Naive thymus-derived CD8-positive, alpha-beta T cell (primary cell): ENCODE results near the gene TRIM14. TPM values are rescaled to one million over a fixed set of nuclear protein-coding genes. Genes with fewer than 3 reads are reported as not detected.
"Not testable (repeated sequence)": the region's sequence is repeated elsewhere in the genome, so short reads cannot be mapped to it uniquely, and the experiment has no call there.

ENCODE experiments used
- ATAC-seq, 2 donors: fragments of 150-1000 bp; cut with Tn5 transposase in 1 of 2; sonication (Bioruptor Pico), chemical (Tn5 transposase) in 1 of 2; 1 replicate in 1 of 2; 2 replicates in 1 of 2; pipeline ENCODE4 v1.10.0; 2021; ENCODE audit warnings: mild to moderate bottlenecking in 2 of 2, moderate library complexity in 2 of 2
- POLR2A ChIA-PET: fragments of 350-600 bp; sonication (Branson Sonifier 250); formaldehyde crosslinking; loops from one replicate; lab custom pipeline; 2021; ENCODE audit warnings: antibody characterized with exemption; lab: Charles Lee
- DNase-seq, 10 donors: peaks; one replicate each; pipeline versions ENCODE4 v3.0.0 to v3.0.0-alpha.2; 2020 to 2022
- H3K27ac Mint-ChIP-seq, 10 donors: one replicate each; pipeline ENCODE4 v1.8.0; 2020 to 2022; ENCODE audit warnings: mild to moderate bottlenecking in 10 of 10, mixed read lengths in 10 of 10, moderate library complexity in 4 of 10, inconsistent platforms in 1 of 10
- H3K27me3 Mint-ChIP-seq, 5 donors: one replicate each; pipeline ENCODE4 v1.8.0; 2021 to 2022; ENCODE audit warnings: mixed read lengths in 5 of 5
- H3K36me3 Mint-ChIP-seq, 3 donors: one replicate each; pipeline ENCODE4 v1.8.0; 2020 to 2022; ENCODE audit warnings: mixed read lengths in 3 of 3, mild to moderate bottlenecking in 2 of 3, inconsistent platforms in 1 of 3
- H3K4me1 Mint-ChIP-seq, 4 donors: one replicate each; pipeline ENCODE4 v1.8.0; 2021 to 2022; ENCODE audit warnings: mixed read lengths in 4 of 4
- H3K4me3 Mint-ChIP-seq, 10 donors: one replicate each; pipeline ENCODE4 v1.8.0; 2020 to 2022; ENCODE audit warnings: mild to moderate bottlenecking in 10 of 10, mixed read lengths in 10 of 10, moderate library complexity in 6 of 10, inconsistent platforms in 1 of 10
- H3K9me3 Mint-ChIP-seq, 9 donors: one replicate each; pipeline ENCODE4 v1.8.0; 2020 to 2022; ENCODE audit warnings: mixed read lengths in 9 of 9, mild to moderate bottlenecking in 3 of 9, inconsistent platforms in 1 of 9, moderate library complexity in 1 of 9
- polyA plus RNA-seq, 3 donors: library from polyadenylated mRNA; unstranded; fragments of 300-500 nt; fragmentation: Illumina TruSeq; gene quantifications; one replicate each; pipeline ENCODE4 v1.2.3, GENCODE V29; 2021
- total RNA-seq, 8 experiments: library from RNA in 2 of 8; stranded (reverse) in 2 of 8; gene quantifications; one replicate each; pipeline ENCODE4 v1.2.3 and lab custom pipeline; 2021 to 2026

The TRIM14 gene
- total and polyA plus RNA-seq, 5 experiments from 2014 or later: 48.7 to 84.0 (median 76.9) TPM

GRCh38 chr9:98039607-98040017 is 79.4 kb downstream of the TRIM14 start:
- no peak overlapping the region for H3K4me3 Mint-ChIP-seq
- H3K27ac Mint-ChIP-seq: peak overlapping the region in 1 of 10 donors; percentile 69
- H3K9me3 Mint-ChIP-seq: no peaks in the 10 kb centered on the region
- POLR2A ChIA-PET: interaction anchor here (1.3 kb wide), 1 partner anchor 19 kb away, joined by 3 read pairs; no protein-coding TSS in a partner anchor
- no peak for ATAC-seq
- DNase-seq: no peak
- H3K27me3 Mint-ChIP-seq: peaks cover 0 to 14% (median 2%) of the 10 kb centered on the region in 5 donors
- H3K36me3 Mint-ChIP-seq: no peaks in the 10 kb centered on the region
- peaks cover 1 to 15% (median 4%) of the 10 kb centered on the region in 4 donors for H3K4me1 Mint-ChIP-seq

DNA sequence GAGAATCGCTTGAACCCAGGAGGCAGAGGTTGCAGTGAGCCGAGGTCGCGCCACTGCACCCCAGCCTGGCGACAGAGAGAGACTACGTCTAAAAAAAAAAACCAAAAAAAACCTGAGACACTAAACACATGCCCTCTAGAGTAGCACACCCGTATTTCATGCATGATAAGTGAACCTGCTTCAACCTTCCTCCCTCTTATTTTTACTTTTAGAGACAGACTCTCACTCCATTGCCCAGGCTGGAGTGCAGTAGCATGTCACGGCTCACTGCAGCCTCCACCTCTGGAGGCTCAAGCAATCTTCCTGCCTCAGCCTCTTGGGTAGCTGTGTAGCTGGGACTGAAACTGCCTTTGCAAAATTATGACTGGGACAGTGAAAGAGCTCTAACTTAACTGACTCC is 80.1 kb downstream of the TRIM14 start:
- H3K27me3 Mint-ChIP-seq: peaks cover 0 to 14% (median 2%) of the 10 kb centered on the region in 5 donors
- POLR2A ChIA-PET: interaction anchor here (1.3 to 1.4 kb wide), 2 partner anchors 18 to 116 kb away, joined by 3 to 4 read pairs; no protein-coding TSS in a partner anchor
- peak overlapping the region in 2 of 10 donors; percentile 41 to 71 for H3K27ac Mint-ChIP-seq
- DNase-seq (no peak), ATAC-seq (no peak)
- no peak overlapping the region for H3K4me3 Mint-ChIP-seq
- no peaks in the 10 kb centered on the region for H3K9me3 Mint-ChIP-seq
- H3K36me3 Mint-ChIP-seq: no peaks in the 10 kb centered on the region
- H3K4me1 Mint-ChIP-seq: peaks cover 3 to 15% (median 9%) of the 10 kb centered on the region in 4 donors

- no peak for DNase-seq
- POLR2A ChIA-PET: interaction anchor here (0.6 to 1.4 kb wide), 4 partner anchors 53 to 220 kb away, joined by 4 read pairs; partner anchors contain the start of gene ANP32B
- no peak for ATAC-seq
- Mint-ChIP-seq H3K27me3 (peaks cover 0 to 14% (median 2%) of the 10 kb centered on the region in 5 donors), H3K36me3 (no peaks in the 10 kb centered on the region), H3K9me3 (no peaks in the 10 kb centered on the region), H3K4me3 (no peak overlapping the region), H3K4me1 (peaks cover 3 to 11% (median 8%) of the 10 kb centered on the region in 4 donors), H3K27ac (no peak overlapping the region)
Observed at GRCh38 chr9:98037357-98037756, 81.7 kb downstream of the TRIM14 start.

DNA sequence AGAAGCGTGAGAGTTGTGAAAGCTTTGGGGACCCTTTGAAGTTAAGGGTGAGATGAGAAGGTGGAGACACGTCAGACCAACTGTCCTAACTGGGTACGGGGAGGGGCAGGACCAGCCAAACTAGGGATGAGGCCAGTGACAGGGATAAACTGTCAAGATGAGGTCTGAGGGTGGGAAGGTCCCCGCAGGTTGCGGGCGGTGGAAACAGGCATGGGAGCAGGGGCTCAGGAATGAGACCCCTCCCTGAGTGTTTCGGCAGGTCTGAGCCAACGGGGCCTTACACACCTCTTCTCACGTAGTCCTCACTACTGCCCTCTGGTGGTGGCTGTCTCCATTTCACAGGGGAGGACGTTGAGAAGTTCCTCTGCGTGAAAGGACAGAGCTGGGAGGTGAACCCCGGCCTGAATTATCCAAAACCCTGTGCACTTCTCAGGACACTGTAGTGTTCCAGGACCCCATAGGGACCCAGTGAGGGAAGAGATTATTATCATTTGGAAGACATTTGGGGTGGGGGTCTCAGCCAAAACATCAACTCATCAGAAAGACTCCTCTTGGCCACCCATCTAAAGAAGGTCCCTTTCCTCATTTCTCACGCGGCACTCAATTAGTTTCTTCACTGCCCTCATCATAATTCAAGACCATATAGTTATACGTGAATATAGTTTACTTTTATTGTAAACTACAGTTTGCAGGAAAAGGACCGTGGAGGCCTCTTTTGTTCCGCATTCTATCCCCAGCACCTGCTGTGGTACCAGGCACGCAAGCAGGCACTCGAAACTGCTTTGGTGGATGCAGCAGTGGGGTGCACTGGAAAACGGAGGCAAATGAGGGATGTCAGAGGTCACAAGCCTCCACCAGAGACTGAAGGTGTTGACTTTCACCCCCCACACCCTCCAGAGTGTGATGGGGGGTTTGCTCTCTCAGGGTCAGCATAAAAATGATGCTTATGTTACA is 84.2 kb downstream of the TRIM14 start:
- Mint-ChIP-seq H3K4me1 (peaks cover 3 to 11% (median 8%) of the 10 kb centered on the region in 4 donors), H3K4me3 (peak overlapping the region; percentile 16 to 58 (median 40)), H3K27ac (peak overlapping the region in 7 of 10 donors; percentile 48 to 88 (median 68)), H3K9me3 (no peaks in the 10 kb centered on the region), H3K36me3 (no peaks in the 10 kb centered on the region), H3K27me3 (peaks cover 0 to 3% (median 1%) of the 10 kb centered on the region in 5 donors)
- ATAC-seq: peak; percentile 100
- peak; percentile 76 to 95 (median 87) for DNase-seq
- POLR2A ChIA-PET: interaction anchor here (0.6 to 2.6 kb wide), 6 partner anchors 23 to 221 kb away, joined by 3 to 22 read pairs (median 4); partner anchors contain the start of genes ANP32B, TBC1D2 and TRMO

GRCh38 chr9:98031935-98032334 is 87.1 kb downstream of the TRIM14 start:
- peaks cover 3 to 11% (median 8%) of the 10 kb centered on the region in 4 donors for H3K4me1 Mint-ChIP-seq
- peaks cover 0 to 2% (median 0%) of the 10 kb centered on the region in 5 donors for H3K27me3 Mint-ChIP-seq
- DNase-seq (no peak), ATAC-seq (no peak)
- POLR2A ChIA-PET: interaction anchor here (0.7 kb wide), 1 partner anchor 88 kb away, joined by 3 read pairs; no protein-coding TSS in a partner anchor
- no peak overlapping the region for H3K4me3 Mint-ChIP-seq
- H3K27ac Mint-ChIP-seq: peak overlapping the region in 1 of 10 donors; percentile 28
- no peaks in the 10 kb centered on the region for H3K36me3 Mint-ChIP-seq
- H3K9me3 Mint-ChIP-seq: no peaks in the 10 kb centered on the region

DNA sequence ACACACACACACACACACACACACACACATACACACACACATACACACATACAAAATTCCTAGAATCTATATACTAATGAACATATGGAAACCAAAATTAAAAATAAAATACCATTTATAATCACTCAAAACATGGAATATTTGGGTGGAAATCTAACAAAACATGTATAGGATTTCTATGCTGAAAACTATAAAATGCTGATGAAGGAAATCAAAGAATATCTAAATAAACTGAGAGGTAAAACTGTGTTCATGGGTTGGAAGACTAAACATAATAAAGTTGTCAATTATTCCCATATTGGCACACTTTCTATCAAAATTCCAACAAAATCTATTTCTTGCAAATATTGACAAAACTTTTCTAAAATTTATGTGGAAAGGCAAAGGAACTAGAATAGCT is 87.9 kb downstream of the TRIM14 start:
- Mint-ChIP-seq H3K9me3 (no peaks in the 10 kb centered on the region), H3K4me1 (peaks cover 3 to 11% (median 8%) of the 10 kb centered on the region in 4 donors), H3K36me3 (peaks cover 0 to under 1% (median 0%) of the 10 kb centered on the region in 3 donors), H3K4me3 (no peak overlapping the region), H3K27me3 (peaks cover 0 to 2% (median 0%) of the 10 kb centered on the region in 5 donors), H3K27ac (no peak overlapping the region)
- POLR2A ChIA-PET: interaction anchor here (0.9 kb wide), 1 partner anchor 109 kb away, joined by 6 read pairs; the partner anchor contains the start of gene TRMO
- DNase-seq (no peak), ATAC-seq (no peak)

- Mint-ChIP-seq H3K36me3 (peaks cover 0 to 11% (median 0%) of the 10 kb centered on the region in 3 donors), H3K27ac (peak overlapping the region in 2 of 10 donors; percentile 21), H3K4me1 (peaks cover 0 to 9% (median 5%) of the 10 kb centered on the region in 4 donors), H3K9me3 (no peaks in the 10 kb centered on the region), H3K27me3 (no peaks in the 10 kb centered on the region), H3K4me3 (no peak overlapping the region)
- DNase-seq: no peak
- POLR2A ChIA-PET: interaction anchor here (0.7 kb wide), 1 partner anchor 16 kb away, joined by 3 read pairs; no protein-coding TSS in a partner anchor
- no peak for ATAC-seq
Observed at GRCh38 chr9:98024702-98025101, 94.3 kb downstream of the TRIM14 start.

DNA sequence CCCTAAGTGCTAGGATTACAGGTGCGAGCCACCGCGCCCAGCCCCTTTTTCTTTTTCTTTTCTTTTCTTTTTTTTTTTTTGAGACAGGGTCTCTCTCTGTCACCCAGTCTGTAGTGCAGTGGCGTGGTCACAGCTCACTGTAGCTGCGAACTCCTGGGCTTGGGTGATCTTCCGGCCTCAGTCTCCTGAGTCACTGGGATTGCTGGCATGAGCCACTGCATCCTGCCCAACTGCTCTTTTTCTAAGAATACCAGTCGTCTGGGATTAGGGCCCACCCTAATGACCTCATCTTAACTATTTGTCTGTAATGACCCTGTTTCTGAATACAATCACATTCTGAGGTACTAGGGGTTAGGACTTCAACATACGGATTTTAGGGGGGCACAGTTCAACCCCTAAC is 96.6 kb downstream of the TRIM14 start:
- no peak for ATAC-seq
- Mint-ChIP-seq H3K27me3 (no peaks in the 10 kb centered on the region), H3K27ac (peak overlapping the region in 2 of 10 donors; percentile 38 to 63), H3K4me3 (no peak overlapping the region), H3K4me1 (peaks cover 0 to 10% (median 5%) of the 10 kb centered on the region in 4 donors), H3K36me3 (peaks cover 0 to 33% (median 0%) of the 10 kb centered on the region in 3 donors), H3K9me3 (no peaks in the 10 kb centered on the region)
- POLR2A ChIA-PET: no interaction called here
- no peak for DNase-seq

DNA sequence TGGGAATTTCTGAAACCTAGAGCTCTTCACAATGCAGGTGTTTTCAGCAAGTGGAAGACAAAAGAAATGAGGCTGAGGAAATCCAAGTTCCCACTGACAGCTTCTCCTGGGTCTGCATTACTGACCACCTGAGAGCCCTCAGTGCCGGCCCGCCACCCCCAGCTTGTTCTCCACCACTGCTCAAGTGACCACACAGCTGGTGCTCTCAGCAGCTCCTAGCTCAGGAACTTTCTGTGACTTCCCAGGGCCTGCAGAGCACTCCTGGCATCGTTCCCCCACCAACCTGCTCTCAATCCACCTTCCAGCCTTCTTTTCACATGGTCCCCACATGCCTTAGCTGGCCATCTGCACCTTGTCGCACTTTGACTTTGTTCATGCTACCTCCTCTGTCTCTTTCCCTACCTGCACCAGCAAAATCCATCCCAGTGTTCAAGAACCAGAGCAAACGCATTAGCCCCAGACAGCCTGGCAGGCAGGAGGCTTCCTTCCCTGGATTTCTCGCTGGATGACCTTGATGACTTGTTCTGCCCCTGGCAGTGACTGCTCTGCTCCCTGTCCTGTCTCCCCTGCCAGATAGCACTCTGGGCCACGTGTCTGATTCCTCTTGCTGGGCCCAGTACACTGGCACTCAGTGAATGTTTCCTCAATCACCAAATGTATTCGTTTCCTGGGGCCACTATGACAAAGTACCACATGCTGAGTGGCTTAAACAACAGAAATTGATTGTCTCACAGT is 97.5 kb downstream of the TRIM14 start:
- peaks cover 0 to 12% (median 7%) of the 10 kb centered on the region in 4 donors for H3K4me1 Mint-ChIP-seq
- POLR2A ChIA-PET: interaction anchor here (1.3 kb wide), 1 partner anchor 18 kb away, joined by 3 read pairs; no protein-coding TSS in a partner anchor
- ATAC-seq (no peak), DNase-seq (no peak)
- H3K36me3 Mint-ChIP-seq: peaks cover 0 to 42% (median 5%) of the 10 kb centered on the region in 3 donors
- H3K27me3 Mint-ChIP-seq: no peaks in the 10 kb centered on the region
- H3K27ac Mint-ChIP-seq: peak overlapping the region in 6 of 10 donors; percentile 19 to 73 (median 56)
- no peak overlapping the region for H3K4me3 Mint-ChIP-seq
- no peaks in the 10 kb centered on the region for H3K9me3 Mint-ChIP-seq

DNA sequence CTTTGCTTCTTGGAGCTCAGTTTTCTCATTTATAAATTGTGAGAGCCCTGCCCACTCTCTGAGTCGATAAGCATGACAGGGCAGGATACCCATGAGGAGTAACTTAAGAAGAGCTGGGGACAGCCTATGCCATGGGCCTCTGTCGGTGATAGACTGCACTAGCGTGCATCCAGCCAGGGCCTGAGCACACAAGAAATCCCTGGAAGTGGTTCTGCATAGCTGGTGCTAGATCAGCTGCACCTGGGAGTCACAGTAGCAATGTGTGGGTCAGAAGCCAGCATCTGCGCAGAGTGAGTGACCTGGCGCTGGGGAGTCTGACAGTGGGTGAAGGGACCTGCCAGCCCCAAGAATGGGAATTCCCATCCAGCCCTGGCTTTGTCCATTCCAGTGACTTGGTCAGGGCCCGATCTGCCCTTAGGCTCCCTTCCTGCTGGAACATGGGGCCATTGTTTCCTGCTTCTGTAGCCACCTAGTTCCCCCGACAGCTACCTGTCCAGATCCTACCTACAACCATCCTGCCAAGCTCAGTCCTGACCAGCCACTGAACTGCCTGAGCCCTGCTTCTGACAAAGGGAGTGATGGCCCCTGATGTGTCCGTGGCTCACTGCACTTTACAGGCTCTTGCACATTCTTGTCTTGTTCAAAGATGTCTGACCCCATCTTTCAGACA is 98.4 kb downstream of the TRIM14 start:
- no peak for DNase-seq
- Mint-ChIP-seq H3K36me3 (peaks cover 0 to 47% (median 5%) of the 10 kb centered on the region in 3 donors), H3K4me1 (peaks cover 0 to 12% (median 6%) of the 10 kb centered on the region in 4 donors), H3K9me3 (no peaks in the 10 kb centered on the region), H3K27ac (peak overlapping the region in 4 of 10 donors; percentile 5 to 72 (median 52)), H3K4me3 (no peak overlapping the region), H3K27me3 (no peaks in the 10 kb centered on the region)
- no peak for ATAC-seq
- POLR2A ChIA-PET: interaction anchor here (1.3 kb wide), 1 partner anchor 19 kb away, joined by 3 read pairs; no protein-coding TSS in a partner anchor

DNA sequence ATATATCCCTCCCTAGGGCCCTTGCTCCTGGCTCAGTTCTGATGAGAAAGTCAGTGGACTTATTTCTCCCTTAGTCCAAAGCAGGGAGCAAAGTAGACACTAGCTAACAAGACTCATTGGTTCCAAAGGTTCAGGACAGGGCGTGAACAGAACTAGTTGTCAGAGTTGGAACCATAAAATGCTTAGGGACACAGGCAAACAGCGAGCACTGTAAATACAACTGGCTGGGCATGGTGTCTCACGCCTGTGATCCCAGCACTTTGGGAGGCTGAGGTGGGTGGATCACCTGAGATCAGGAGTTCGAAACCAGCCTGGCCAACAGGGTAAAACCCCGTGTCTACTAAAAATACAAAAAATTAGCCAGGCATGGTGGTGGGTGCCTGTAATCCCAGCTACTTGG is 99.2 kb downstream of the TRIM14 start:
- Mint-ChIP-seq H3K36me3 (peaks cover 0 to 54% (median 8%) of the 10 kb centered on the region in 3 donors), H3K27ac (peak overlapping the region in 5 of 10 donors; percentile 4 to 60 (median 22))
- ATAC-seq, H3K9me3 Mint-ChIP-seq, POLR2A ChIA-PET, DNase-seq, H3K4me3 Mint-ChIP-seq, H3K27me3 Mint-ChIP-seq, H3K4me1 Mint-ChIP-seq: not testable (repeated sequence)
